Heart right ventricle (tissue), 16 donors: ENCODE measurements around the gene TRIM54. TPM values are rescaled to one million over a fixed set of nuclear protein-coding genes. Genes with fewer than 3 reads are reported as not detected.

ENCODE experiments used
- ATAC-seq, 8 donors: fragments of 200-7000 bp; cut with Tn5 transposase; one replicate each; pipeline ENCODE4 v1.9.1; 2020; ENCODE audit warnings: mild to moderate bottlenecking in 8 of 8, moderate library complexity in 8 of 8, moderate number of reproducible peaks in 1 of 8
- DNase-seq, 2 donors: peaks; one replicate each; pipeline ENCODE4 v3.0.0-alpha.2; 2020
- H3K27ac ChIP-seq, 10 donors: fragments of 200-600 bp; sonication (generic) in 2 of 10; one replicate each; pipeline versions ENCODE4 v1.5.0 to v1.8.0; 2020 to 2022; ENCODE audit warnings: mild to moderate bottlenecking in 3 of 10
- H3K27me3 ChIP-seq, 7 donors: fragments of 200-600 bp; one replicate each; pipeline ENCODE4 v1.8.0; 2021 to 2022; ENCODE audit warnings: mild to moderate bottlenecking in 2 of 7
- H3K36me3 ChIP-seq, 9 donors: fragments of 200-600 bp; sonication (generic) in 1 of 9; one replicate each; pipeline versions ENCODE4 v1.5.0 to v1.8.0; 2020 to 2022; ENCODE audit warnings: mild to moderate bottlenecking in 2 of 9
- H3K4me1 ChIP-seq, 9 donors: fragments of 200-600 bp; sonication (generic) in 1 of 9; one replicate each; pipeline versions ENCODE4 v1.5.0 to v1.8.0; 2020 to 2022; ENCODE audit warnings: mild to moderate bottlenecking in 4 of 9
- H3K4me3 ChIP-seq, 10 donors: fragments of 200-600 bp; sonication (generic) in 2 of 10; one replicate each; pipeline versions ENCODE4 v1.5.0 to v1.8.0; 2020 to 2022; ENCODE audit warnings: mild to moderate bottlenecking in 7 of 10, moderate library complexity in 2 of 10
- H3K9me3 ChIP-seq, 11 donors: fragments of 200-600 bp in 10 of 11; sonication (generic) in 2 of 11; one replicate each; pipeline versions ENCODE4 v1.5.0 to v1.8.0; 2013 to 2022; ENCODE audit warnings: mild to moderate bottlenecking in 2 of 11, control low read depth in 1 of 11, moderate library complexity in 1 of 11
- WGBS, 2 donors: extraction: QIAGEN DNeasy Blood & Tissue Kit; methylation state at CpG; one replicate each; pipeline ENCODE4 v1.1.7; 2013; ENCODE audit warnings: inconsistent platforms in 1 of 2; 5-methylcytosine and 5-hydroxymethylcytosine counted together
- intact Hi-C, 10 donors: fragments of 100-400 bp; cut with DNase I; formaldehyde crosslinking; loops; one replicate each; pipeline versions ENCODE4 v1.11.1 to v1.14.2; 2022
- polyA plus RNA-seq, 2 donors: library from polyadenylated mRNA; stranded (reverse); fragments of 200-250 nt; gene quantifications; one replicate each; pipeline ENCODE4 v1.2.3, GENCODE V29; 2013
- total RNA-seq, 10 donors: library from RNA; stranded (reverse); fragmentation: NEBNext Ultra II Directional in 3 of 10; extraction: Animal tissue kit (Norgen Biotek cat#: 25700) in 3 of 10; gene quantifications; one replicate each; pipeline versions ENCODE4 v1.2.1 to v1.2.4, GENCODE V29; 2021 to 2023
- TF ChIP-seq, protein P1 (sequence below), 9 donors: fragments of 200-600 bp; sonication (generic) in 2 of 9; IDR thresholded peaks; one replicate each; pipeline versions ENCODE4 v1.5.0 to v1.8.0; 2021 to 2022; ENCODE audit warnings: antibody characterized with exemption in 9 of 9, mild to moderate bottlenecking in 5 of 9, moderate library complexity in 1 of 9
- donor health status: Arrhythmogenic right ventricular cardiomyopathy.
- donor health status: ischemic (EF 13 %, LVEDD 7.1; RV severe dilation, severe dysfunction).
- donor health status: healthy with polysubstance abuse.
- donor health status: DM: no; HTN: yes; CAD: no.
- donor health status: DM: no; HTN: no; CAD: no.
- donor health status: ischemic (EF 25% LVEDD 6.9; RV normal size, moderate dysfunction).
- donor health status: ischemic (EF 25% LVEDD 5.7; RV mildly dilated, moderate dysfunction).
- donor health status: healthy.
- donor health status: DM: yes; HTN: yes; CAD: no.
- donor health status: Ischemic cardiomyopathy.
- donor health status: ischemic (EF 35%, LVEDD 5.7; RV mildly dilated, moderate dysfunction).
- donor health status: nonischemic (EF 11% LVEDD 7.7; RV severe dilation, severe dysfunction).
- donor health status: DM: yes; HTN: yes; CAD: no.
- donor health status: PGD.
- donor health status: ischemic (EF 29% LVEDD 5.4; RV normal size, mild dysfunction).
- donor health status: nonischemic (EF 23%, LVEDD 6.1; RV moderate dilation, normal function).

TRIM54 gene
- total and polyA plus RNA-seq, 12 donors = 131 to 568 (median 249) TPM

DNA sequence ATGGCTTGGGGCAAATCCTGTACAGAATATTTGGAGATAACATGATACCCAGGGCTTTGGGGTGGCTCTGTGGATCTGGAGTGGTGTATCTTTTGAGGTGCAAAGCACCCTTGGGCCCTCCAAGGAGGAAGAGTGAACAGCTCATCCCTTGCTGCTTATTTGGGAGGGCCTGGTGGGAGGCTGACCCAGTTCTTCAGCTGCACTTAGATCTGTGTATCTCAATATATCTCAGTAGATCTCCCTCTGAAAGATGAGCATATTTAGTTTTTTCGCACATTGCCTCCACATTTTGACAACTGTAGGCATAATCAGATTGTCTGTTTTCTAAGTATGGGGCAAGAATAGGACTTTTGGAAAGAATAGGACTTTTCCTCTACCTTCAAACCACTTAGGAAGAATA is 2.8 kb downstream of the TRIM54 start:
- Histone ChIP-seq H3K4me1 (peaks cover 0 to 56% (median 23%) of the 10 kb centered on the region in 9 donors), H3K4me3 (peak overlapping the region in 9 of 10 donors; percentile 45 to 69 (median 61)), H3K9me3 (no peaks in the 10 kb centered on the region), H3K36me3 (no peaks in the 10 kb centered on the region), H3K27ac (peak overlapping the region in 5 of 10 donors; percentile 24 to 97 (median 95)), H3K27me3 (peaks cover 0 to 7% (median 4%) of the 10 kb centered on the region in 7 donors)
- 70 to 83% methylated on average over 1 of the region's 1 CpG for WGBS, 2 donors
- intact Hi-C loops = loop anchor here in 6 of 10 donors (5.0 to 10.0 kb wide), 5 partner anchors 38 to 323 kb away; no protein-coding TSS in a partner anchor
- TF ChIP-seq, protein P1, sequence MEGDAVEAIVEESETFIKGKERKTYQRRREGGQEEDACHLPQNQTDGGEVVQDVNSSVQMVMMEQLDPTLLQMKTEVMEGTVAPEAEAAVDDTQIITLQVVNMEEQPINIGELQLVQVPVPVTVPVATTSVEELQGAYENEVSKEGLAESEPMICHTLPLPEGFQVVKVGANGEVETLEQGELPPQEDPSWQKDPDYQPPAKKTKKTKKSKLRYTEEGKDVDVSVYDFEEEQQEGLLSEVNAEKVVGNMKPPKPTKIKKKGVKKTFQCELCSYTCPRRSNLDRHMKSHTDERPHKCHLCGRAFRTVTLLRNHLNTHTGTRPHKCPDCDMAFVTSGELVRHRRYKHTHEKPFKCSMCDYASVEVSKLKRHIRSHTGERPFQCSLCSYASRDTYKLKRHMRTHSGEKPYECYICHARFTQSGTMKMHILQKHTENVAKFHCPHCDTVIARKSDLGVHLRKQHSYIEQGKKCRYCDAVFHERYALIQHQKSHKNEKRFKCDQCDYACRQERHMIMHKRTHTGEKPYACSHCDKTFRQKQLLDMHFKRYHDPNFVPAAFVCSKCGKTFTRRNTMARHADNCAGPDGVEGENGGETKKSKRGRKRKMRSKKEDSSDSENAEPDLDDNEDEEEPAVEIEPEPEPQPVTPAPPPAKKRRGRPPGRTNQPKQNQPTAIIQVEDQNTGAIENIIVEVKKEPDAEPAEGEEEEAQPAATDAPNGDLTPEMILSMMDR (IDR thresholded peaks at IDR 0.05) = no peak
- DNase-seq (no peak), ATAC-seq (no peak)

DNA sequence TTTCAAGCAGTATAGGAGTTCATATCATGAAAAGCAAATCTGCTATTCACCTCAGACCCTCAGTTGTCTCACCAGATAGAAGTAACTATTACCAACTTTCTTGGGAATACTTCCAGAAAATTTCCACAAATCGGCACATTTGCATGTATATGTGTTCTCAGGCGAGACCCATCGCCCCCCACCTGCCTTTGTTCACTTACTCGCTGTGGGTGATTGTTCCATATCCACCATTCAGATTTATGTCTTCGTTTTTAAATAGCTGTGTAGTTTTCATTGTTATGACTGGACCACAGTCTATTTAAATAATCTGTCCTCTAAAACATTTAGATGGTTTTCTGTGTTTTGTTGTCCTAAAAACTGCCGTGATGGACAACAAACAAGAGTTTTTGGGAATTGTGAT is 3.3 kb downstream of the TRIM54 start:
- Histone ChIP-seq H3K4me1 (peaks cover 0 to 56% (median 19%) of the 10 kb centered on the region in 9 donors), H3K9me3 (no peaks in the 10 kb centered on the region), H3K27me3 (peaks cover 0 to 7% (median 4%) of the 10 kb centered on the region in 7 donors), H3K27ac (peak overlapping the region in 2 of 10 donors; percentile 96 to 97), H3K36me3 (no peaks in the 10 kb centered on the region), H3K4me3 (peak overlapping the region in 8 of 10 donors; percentile 45 to 69 (median 62))
- TF ChIP-seq, protein P1 (IDR thresholded peaks at IDR 0.05) = no peak
- 44 to 65% methylated on average over 6 of the region's 6 CpGs for WGBS, 2 donors
- intact Hi-C loops = loop anchor here in 3 of 10 donors (10.0 kb wide), 2 partner anchors 111 to 321 kb away; no protein-coding TSS in a partner anchor
- no peak for ATAC-seq
- no peak for DNase-seq

DNA sequence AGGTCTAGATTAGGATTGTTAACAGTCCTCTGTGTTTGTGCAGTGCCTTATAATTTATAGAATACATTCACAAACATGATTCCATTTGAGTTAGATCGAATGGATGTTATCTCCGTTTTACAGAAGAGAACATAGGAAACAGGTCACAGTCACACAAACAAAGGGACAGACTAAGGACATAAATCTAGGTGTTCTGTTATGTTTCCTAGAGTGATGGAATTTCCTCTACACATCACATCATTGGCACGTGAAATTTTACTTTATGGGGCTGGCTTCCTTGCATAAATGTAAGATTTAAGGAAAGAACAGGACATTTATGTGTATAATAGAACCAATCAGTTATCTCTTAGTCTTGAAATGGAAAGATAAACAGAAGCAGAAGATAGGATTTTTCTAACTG is 6.4 kb downstream of the TRIM54 start:
- H3K27ac ChIP-seq = peak overlapping the region in 1 of 10 donors; percentile 1
- intact Hi-C loops = loop anchor here in 3 of 10 donors (10.0 kb wide), 2 partner anchors 114 to 324 kb away; no protein-coding TSS in a partner anchor
- H3K36me3 ChIP-seq = no peaks in the 10 kb centered on the region
- no peaks in the 10 kb centered on the region for H3K9me3 ChIP-seq
- 22 to 23% methylated on average over 3 of the region's 3 CpGs for WGBS, 2 donors
- TF ChIP-seq, protein P1 (IDR thresholded peaks at IDR 0.05) = no peak
- peaks cover 0 to 18% (median 0%) of the 10 kb centered on the region in 7 donors for H3K27me3 ChIP-seq
- ATAC-seq = no peak
- DNase-seq = no peak
- peaks cover 0 to 70% (median 24%) of the 10 kb centered on the region in 9 donors for H3K4me1 ChIP-seq
- no peak overlapping the region for H3K4me3 ChIP-seq

GRCh38 chr2:27290549-27290948 is 8.3 kb downstream of the TRIM54 start:
- 59 to 76% methylated on average over 5 of the region's 5 CpGs for WGBS, 2 donors
- Histone ChIP-seq H3K4me1 (peaks cover 3 to 88% (median 34%) of the 10 kb centered on the region in 9 donors), H3K9me3 (no peaks in the 10 kb centered on the region), H3K36me3 (no peaks in the 10 kb centered on the region), H3K27me3 (peaks cover 0 to 18% (median 0%) of the 10 kb centered on the region in 7 donors), H3K27ac (peak overlapping the region in 2 of 10 donors; percentile 16 to 25), H3K4me3 (peak overlapping the region in 1 of 10 donors; percentile 5)
- TF ChIP-seq, protein P1 (IDR thresholded peaks at IDR 0.05) = no peak
- intact Hi-C loops = loop anchor here in 1 of 10 donors (10.0 kb wide), 1 partner anchor 186 kb away; no protein-coding TSS in a partner anchor
- DNase-seq = no peak
- ATAC-seq = no peak
